ENCODE data around the gene TCF15. TPM values are rescaled to one million over a fixed set of nuclear protein-coding genes. Genes with fewer than 3 reads are reported as not detected.
A peak's percentile ranks its signal among the peaks of the same experiment; 100 is the strongest.

Gene TCF15
- total and polyA plus RNA-seq, 2 of the 13 experiments (the other 11 are each of a cell fraction or from before 2014, with no cell fraction given) = not detected

DNA sequence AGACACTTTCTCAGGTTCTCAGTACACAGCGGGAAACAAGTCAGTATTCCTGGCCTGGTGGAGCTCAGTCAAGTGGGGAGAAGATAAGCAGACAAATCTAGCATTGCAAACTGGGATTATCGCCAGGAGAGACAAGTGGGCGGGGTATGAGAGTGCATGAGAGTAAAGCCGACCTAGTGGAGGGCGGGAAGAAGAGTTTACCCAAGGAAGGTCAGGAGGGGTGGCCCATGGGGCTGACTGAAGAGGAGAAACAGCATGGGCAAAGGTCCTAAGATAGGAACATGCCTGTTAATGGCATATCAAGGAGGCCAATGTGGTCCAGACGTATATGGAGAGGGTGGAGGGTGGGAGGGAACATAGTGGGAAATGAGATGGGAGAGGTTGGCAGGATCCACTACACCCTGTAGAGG lies 54.1 kb downstream of the TCF15 start (continued):
- TF ChIP-seq, protein P1, sequence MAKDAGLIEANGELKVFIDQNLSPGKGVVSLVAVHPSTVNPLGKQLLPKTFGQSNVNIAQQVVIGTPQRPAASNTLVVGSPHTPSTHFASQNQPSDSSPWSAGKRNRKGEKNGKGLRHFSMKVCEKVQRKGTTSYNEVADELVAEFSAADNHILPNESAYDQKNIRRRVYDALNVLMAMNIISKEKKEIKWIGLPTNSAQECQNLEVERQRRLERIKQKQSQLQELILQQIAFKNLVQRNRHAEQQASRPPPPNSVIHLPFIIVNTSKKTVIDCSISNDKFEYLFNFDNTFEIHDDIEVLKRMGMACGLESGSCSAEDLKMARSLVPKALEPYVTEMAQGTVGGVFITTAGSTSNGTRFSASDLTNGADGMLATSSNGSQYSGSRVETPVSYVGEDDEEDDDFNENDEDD (CRISPR knock-in tag; IDR thresholded peaks at IDR 0.05; ENCODE audit: borderline replicate concordance) = peak; percentile 81; the same call in 1 of the 2 replicates
- TF ChIP-seq SP4 (CRISPR knock-in tag; IDR thresholded peaks at IDR 0.05) (no peak), ZNF460 (CRISPR knock-in tag; IDR thresholded peaks at IDR 0.05; ENCODE audit: borderline replicate concordance) (no peak), MEIS2 (CRISPR knock-in tag; IDR thresholded peaks at IDR 0.05) (no peak), ZNF878 (CRISPR knock-in tag; IDR thresholded peaks at IDR 0.05) (no peak), ZNF451 (CRISPR knock-in tag; IDR thresholded peaks at IDR 0.05) (no peak), NFYC (CRISPR knock-in tag; IDR thresholded peaks at IDR 0.05) (no peak), ZNF749 (CRISPR knock-in tag; IDR thresholded peaks at IDR 0.05; ENCODE audit: borderline replicate concordance) (no peak), ZNF567 (CRISPR knock-in tag; IDR thresholded peaks at IDR 0.05; ENCODE audit: borderline replicate concordance) (no peak), ZNF232 (CRISPR knock-in tag; IDR thresholded peaks at IDR 0.05; ENCODE audit: borderline replicate concordance) (no peak), GLI4 (CRISPR knock-in tag; IDR thresholded peaks at IDR 0.05; ENCODE audit: borderline replicate concordance) (no peak), YEATS4 (CRISPR knock-in tag; IDR thresholded peaks at IDR 0.05; ENCODE audit: borderline replicate concordance) (no peak), LCORL (IDR thresholded peaks at IDR 0.05) (no peak), LCORL (CRISPR knock-in tag; IDR thresholded peaks at IDR 0.05) (no peak), GTF3A (CRISPR knock-in tag; conservative IDR thresholded peaks at IDR 0.05) (no peak), ZNF607 (CRISPR knock-in tag; IDR thresholded peaks at IDR 0.05; ENCODE audit: borderline replicate concordance) (no peak), ZNF552 (CRISPR knock-in tag; IDR thresholded peaks at IDR 0.05; ENCODE audit: borderline replicate concordance) (no peak), ZMAT3 (CRISPR knock-in tag; conservative IDR thresholded peaks at IDR 0.05) (no peak), ZBTB1 (CRISPR knock-in tag; IDR thresholded peaks at IDR 0.05; ENCODE audit: borderline replicate concordance) (no peak), NAIF1 (CRISPR knock-in tag; IDR thresholded peaks at IDR 0.05; ENCODE audit: borderline replicate concordance) (no peak), MAFK (conservative IDR thresholded peaks at IDR 0.05 in 1 of 2, IDR thresholded peaks at IDR 0.05 in 1 of 2; ENCODE audit: low read length in 2 of 2) (no peak)
- TF ChIP-seq, protein P2, sequence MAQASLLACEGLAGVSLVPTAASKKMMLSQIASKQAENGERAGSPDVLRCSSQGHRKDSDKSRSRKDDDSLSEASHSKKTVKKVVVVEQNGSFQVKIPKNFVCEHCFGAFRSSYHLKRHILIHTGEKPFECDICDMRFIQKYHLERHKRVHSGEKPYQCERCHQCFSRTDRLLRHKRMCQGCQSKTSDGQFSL (CRISPR knock-in tag; IDR thresholded peaks at IDR 0.05) = no peak
- TF ChIP-seq, protein P3, sequence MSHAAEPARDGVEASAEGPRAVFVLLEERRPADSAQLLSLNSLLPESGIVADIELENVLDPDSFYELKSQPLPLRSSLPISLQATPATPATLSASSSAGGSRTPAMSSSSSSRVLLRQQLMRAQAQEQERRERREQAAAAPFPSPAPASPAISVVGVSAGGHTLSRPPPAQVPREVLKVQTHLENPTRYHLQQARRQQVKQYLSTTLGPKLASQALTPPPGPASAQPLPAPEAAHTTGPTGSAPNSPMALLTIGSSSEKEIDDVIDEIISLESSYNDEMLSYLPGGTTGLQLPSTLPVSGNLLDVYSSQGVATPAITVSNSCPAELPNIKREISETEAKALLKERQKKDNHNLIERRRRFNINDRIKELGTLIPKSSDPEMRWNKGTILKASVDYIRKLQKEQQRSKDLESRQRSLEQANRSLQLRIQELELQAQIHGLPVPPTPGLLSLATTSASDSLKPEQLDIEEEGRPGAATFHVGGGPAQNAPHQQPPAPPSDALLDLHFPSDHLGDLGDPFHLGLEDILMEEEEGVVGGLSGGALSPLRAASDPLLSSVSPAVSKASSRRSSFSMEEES (CRISPR knock-in tag; IDR thresholded peaks at IDR 0.05) = no peak
- TF ChIP-seq, protein P4, sequence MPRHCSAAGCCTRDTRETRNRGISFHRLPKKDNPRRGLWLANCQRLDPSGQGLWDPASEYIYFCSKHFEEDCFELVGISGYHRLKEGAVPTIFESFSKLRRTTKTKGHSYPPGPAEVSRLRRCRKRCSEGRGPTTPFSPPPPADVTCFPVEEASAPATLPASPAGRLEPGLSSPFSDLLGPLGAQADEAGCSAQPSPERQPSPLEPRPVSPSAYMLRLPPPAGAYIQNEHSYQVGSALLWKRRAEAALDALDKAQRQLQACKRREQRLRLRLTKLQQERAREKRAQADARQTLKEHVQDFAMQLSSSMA (CRISPR knock-in tag; IDR thresholded peaks at IDR 0.05) = no peak
- TF ChIP-seq, protein P5, sequence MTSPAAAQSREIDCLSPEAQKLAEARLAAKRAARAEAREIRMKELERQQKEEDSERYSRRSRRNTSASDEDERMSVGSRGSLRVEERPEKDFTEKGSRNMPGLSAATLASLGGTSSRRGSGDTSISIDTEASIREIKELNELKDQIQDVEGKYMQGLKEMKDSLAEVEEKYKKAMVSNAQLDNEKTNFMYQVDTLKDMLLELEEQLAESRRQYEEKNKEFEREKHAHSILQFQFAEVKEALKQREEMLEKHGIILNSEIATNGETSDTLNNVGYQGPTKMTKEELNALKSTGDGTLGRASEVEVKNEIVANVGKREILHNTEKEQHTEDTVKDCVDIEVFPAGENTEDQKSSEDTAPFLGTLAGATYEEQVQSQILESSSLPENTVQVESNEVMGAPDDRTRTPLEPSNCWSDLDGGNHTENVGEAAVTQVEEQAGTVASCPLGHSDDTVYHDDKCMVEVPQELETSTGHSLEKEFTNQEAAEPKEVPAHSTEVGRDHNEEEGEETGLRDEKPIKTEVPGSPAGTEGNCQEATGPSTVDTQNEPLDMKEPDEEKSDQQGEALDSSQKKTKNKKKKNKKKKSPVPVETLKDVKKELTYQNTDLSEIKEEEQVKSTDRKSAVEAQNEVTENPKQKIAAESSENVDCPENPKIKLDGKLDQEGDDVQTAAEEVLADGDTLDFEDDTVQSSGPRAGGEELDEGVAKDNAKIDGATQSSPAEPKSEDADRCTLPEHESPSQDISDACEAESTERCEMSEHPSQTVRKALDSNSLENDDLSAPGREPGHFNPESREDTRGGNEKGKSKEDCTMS (CRISPR knock-in tag; conservative IDR thresholded peaks at IDR 0.05) = no peak

Measured in HepG2 (cell line).